ENCODE measurements around the gene WDR35.
"Not testable (repeated sequence)": the region's sequence is repeated elsewhere in the genome, so short reads cannot be mapped to it uniquely, and the experiment has no call there.

Gene WDR35

GRCh38 chr2:19933351-19933981 is 56.4 kb downstream of the WDR35 start:
- DNase-seq, result no peak

GRCh38 chr2:19932928-19933327 is 57.0 kb downstream of the WDR35 start:
- no peak for DNase-seq

- DNase-seq, result no peak
These were observed 60.7 kb downstream of the WDR35 start for GRCh38 chr2:19929226-19929625.

GRCh38 chr2:19927816-19928215 is 62.1 kb downstream of the WDR35 start:
- not testable (repeated sequence) for DNase-seq

- DNase-seq, result not testable (repeated sequence)
These were observed 65.4 kb downstream of the WDR35 start for GRCh38 chr2:19924526-19924925.

- DNase-seq, result not testable (repeated sequence)
These were observed 67.7 kb downstream of the WDR35 start for GRCh38 chr2:19922188-19922587.

- DNase-seq, result no peak
These were observed 73.4 kb downstream of the WDR35 start for GRCh38 chr2:19916385-19916950.

GRCh38 chr2:19914266-19914975 is 75.5 kb downstream of the WDR35 start:
- DNase-seq, result no peak

- no peak for DNase-seq
These were observed 77.9 kb downstream of the WDR35 start for GRCh38 chr2:19911808-19912509.

- no peak for DNase-seq
These were observed 87.6 kb downstream of the WDR35 start for GRCh38 chr2:19902216-19902740.

- peak; percentile 82 for DNase-seq
These were observed 88.3 kb downstream of the WDR35 start, which contains the start of gene TTC32 for GRCh38 chr2:19901442-19902215. TTC32 (minus strand) TSS chr2:19901983; CDS start chr2:19901854, 129 bp downstream.

- DNase-seq, result no peak
These were observed 88.9 kb downstream of the WDR35 start for GRCh38 chr2:19900931-19901441.

- no peak for DNase-seq
These were observed 89.6 kb downstream of the WDR35 start for GRCh38 chr2:19899985-19900930.

GRCh38 chr2:19898592-19899329 is 91.1 kb downstream of the WDR35 start:
- DNase-seq, result no peak

GRCh38 chr2:19897623-19898245 is 92.2 kb downstream of the WDR35 start:
- DNase-seq, result no peak

GRCh38 chr2:19895535-19895934 is 94.4 kb downstream of the WDR35 start:
- no peak for DNase-seq

GRCh38 chr2:19894134-19894792 is 95.6 kb downstream of the WDR35 start:
- no peak for DNase-seq

- DNase-seq, result no peak
These were observed 96.3 kb downstream of the WDR35 start for GRCh38 chr2:19893520-19894133.

- not testable (repeated sequence) for DNase-seq
These were observed 97.9 kb downstream of the WDR35 start for GRCh38 chr2:19891971-19892370.

Data from NCI-H1092 (cell line).